ENCODE results near the gene CHRNA3. TPM values are rescaled to one million over a fixed set of nuclear protein-coding genes. Genes with fewer than 3 reads are reported as not detected.

The CHRNA3 gene
- total RNA-seq, 1 experiment from 2014 or later: not detected

DNA sequence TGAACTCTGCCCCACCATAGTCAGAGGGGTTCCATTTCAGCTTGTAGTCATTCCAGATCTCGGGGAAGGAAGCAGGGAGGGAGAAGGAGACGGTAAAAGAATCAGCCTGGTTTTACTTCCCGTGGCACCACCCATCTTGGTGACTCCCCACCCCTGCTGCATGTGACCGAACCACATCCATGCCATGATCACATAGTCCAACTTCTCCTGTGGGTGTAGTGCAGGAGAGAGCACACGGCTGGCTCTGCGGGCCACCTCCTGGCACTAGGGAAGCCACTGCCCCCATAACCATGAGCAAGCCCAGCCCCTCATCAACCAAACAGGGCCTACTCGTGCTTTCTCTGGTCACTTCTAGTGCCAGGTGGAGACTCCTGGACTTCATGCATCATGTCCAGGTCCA lies 3.7 kb downstream of the CHRNA3 start:
- Histone ChIP-seq H3K36me3 (ENCODE audit: control insufficient read depth in 1 of 2, insufficient read depth in 2 of 2, low read length in 2 of 2) (no peaks in the 10 kb centered on the region), H3K4me2 (ENCODE audit: low read length) (no peak overlapping the region), H3K27ac (ENCODE audit: low read depth, low read length) (no peak overlapping the region), H4K20me1 (ENCODE audit: insufficient read depth) (no peaks in the 10 kb centered on the region), H3K27me3 (ENCODE audit: insufficient read depth, low read length) (no peaks in the 10 kb centered on the region), H3K9me3 (ENCODE audit: control insufficient read depth in 1 of 2, insufficient read depth in 1 of 2, low read depth in 1 of 2, low read length in 2 of 2) (no peaks in the 10 kb centered on the region), H3K9me2 (ENCODE audit: insufficient read depth) (no peaks in the 10 kb centered on the region), H3K79me2 (ENCODE audit: insufficient read depth, low read length) (no peaks in the 10 kb centered on the region), H3K9ac (ENCODE audit: low read length) (no peak overlapping the region), H3K4me1 (ENCODE audit: control insufficient read depth in 1 of 2, insufficient read depth in 2 of 2, low read length in 2 of 2) (peaks cover 0 to 4% of the 10 kb centered on the region in 2 experiments; a peak in 1 of 4 replicates), H3K4me3 (replicated peaks in 1 of 2; ENCODE audit: low read depth in 1 of 2, low read length in 2 of 2) (no peak overlapping the region), H2AFZ (ENCODE audit: low read depth, low read length, poor library complexity, severe bottlenecking) (no peak overlapping the region)
- DNase-seq (ENCODE audit: low read depth, low spot score) (no peak), ATAC-seq (no peak)
- no TSS peak for BruUV-seq (replicated peaks)
- RAD21 ChIA-PET (ENCODE audit: low non-redundant PET in 1 of 2, low total read pairs in 2 of 2, uncharacterized antibody in 2 of 2, unreplicated experiment in 2 of 2): no interaction called here
- TF ChIP-seq RAD21 (IDR thresholded peaks at IDR 0.05; ENCODE audit: low read depth) (no peak), ZFX (IDR thresholded peaks at IDR 0.05) (no peak), POLR2A (IDR thresholded peaks at IDR 0.05; ENCODE audit: borderline replicate concordance, extremely low read depth, insufficient read depth, insufficient read length) (no peak), JUND (IDR thresholded peaks at IDR 0.05) (no peak), ELF1 (IDR thresholded peaks at IDR 0.05; ENCODE audit: borderline replicate concordance, low read depth) (no peak), SP1 (IDR thresholded peaks at IDR 0.05; ENCODE audit: low read depth) (no peak), YY1 (IDR thresholded peaks at IDR 0.05; ENCODE audit: extremely low read depth, insufficient replicate concordance, low read depth, low read length) (no peak), EZH2 (IDR thresholded peaks at IDR 0.05) (no peak), CEBPB (IDR thresholded peaks at IDR 0.05; ENCODE audit: low read depth) (no peak), EGR1 (IDR thresholded peaks at IDR 0.05; ENCODE audit: low read depth) (no peak), CTCF (IDR thresholded peaks at IDR 0.05 in 2 of 3, conservative IDR thresholded peaks at IDR 0.05 in 1 of 3; ENCODE audit: borderline replicate concordance in 1 of 3, insufficient read depth in 1 of 3, low read depth in 2 of 3, low read length in 2 of 3) (no peak), POLR2AphosphoS5 (IDR thresholded peaks at IDR 0.05; ENCODE audit: low read depth, low read length) (no peak), SIN3A (IDR thresholded peaks at IDR 0.05; ENCODE audit: low read depth) (no peak), TCF7L2 (IDR thresholded peaks at IDR 0.05; ENCODE audit: borderline replicate concordance, extremely low read depth, insufficient read depth, insufficient read length) (no peak), SRF (IDR thresholded peaks at IDR 0.05; ENCODE audit: low read depth) (no peak), MAX (IDR thresholded peaks at IDR 0.05) (no peak), EZH2phosphoT487 (IDR thresholded peaks at IDR 0.05; ENCODE audit: borderline replicate concordance) (no peak), FOSL1 (IDR thresholded peaks at IDR 0.05; ENCODE audit: low read depth) (no peak)
- TF ChIP-seq, protein P1, sequence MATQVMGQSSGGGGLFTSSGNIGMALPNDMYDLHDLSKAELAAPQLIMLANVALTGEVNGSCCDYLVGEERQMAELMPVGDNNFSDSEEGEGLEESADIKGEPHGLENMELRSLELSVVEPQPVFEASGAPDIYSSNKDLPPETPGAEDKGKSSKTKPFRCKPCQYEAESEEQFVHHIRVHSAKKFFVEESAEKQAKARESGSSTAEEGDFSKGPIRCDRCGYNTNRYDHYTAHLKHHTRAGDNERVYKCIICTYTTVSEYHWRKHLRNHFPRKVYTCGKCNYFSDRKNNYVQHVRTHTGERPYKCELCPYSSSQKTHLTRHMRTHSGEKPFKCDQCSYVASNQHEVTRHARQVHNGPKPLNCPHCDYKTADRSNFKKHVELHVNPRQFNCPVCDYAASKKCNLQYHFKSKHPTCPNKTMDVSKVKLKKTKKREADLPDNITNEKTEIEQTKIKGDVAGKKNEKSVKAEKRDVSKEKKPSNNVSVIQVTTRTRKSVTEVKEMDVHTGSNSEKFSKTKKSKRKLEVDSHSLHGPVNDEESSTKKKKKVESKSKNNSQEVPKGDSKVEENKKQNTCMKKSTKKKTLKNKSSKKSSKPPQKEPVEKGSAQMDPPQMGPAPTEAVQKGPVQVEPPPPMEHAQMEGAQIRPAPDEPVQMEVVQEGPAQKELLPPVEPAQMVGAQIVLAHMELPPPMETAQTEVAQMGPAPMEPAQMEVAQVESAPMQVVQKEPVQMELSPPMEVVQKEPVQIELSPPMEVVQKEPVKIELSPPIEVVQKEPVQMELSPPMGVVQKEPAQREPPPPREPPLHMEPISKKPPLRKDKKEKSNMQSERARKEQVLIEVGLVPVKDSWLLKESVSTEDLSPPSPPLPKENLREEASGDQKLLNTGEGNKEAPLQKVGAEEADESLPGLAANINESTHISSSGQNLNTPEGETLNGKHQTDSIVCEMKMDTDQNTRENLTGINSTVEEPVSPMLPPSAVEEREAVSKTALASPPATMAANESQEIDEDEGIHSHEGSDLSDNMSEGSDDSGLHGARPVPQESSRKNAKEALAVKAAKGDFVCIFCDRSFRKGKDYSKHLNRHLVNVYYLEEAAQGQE (IDR thresholded peaks at IDR 0.05; ENCODE audit: low read depth): no peak
- TF ChIP-seq, protein P2, sequence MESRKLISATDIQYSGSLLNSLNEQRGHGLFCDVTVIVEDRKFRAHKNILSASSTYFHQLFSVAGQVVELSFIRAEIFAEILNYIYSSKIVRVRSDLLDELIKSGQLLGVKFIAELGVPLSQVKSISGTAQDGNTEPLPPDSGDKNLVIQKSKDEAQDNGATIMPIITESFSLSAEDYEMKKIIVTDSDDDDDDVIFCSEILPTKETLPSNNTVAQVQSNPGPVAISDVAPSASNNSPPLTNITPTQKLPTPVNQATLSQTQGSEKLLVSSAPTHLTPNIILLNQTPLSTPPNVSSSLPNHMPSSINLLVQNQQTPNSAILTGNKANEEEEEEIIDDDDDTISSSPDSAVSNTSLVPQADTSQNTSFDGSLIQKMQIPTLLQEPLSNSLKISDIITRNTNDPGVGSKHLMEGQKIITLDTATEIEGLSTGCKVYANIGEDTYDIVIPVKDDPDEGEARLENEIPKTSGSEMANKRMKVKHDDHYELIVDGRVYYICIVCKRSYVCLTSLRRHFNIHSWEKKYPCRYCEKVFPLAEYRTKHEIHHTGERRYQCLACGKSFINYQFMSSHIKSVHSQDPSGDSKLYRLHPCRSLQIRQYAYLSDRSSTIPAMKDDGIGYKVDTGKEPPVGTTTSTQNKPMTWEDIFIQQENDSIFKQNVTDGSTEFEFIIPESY (IDR thresholded peaks at IDR 0.05; ENCODE audit: extremely low read depth, insufficient replicate concordance, low read length): no peak
- POLR2A ChIA-PET: no interaction called here
- intact Hi-C loops (cut with micrococcal nuclease): no loop called here
- CTCF ChIA-PET: no interaction called here

All from HCT116 (cell line).